ENCODE data around the gene PTPRR. TPM values are rescaled to one million over a fixed set of nuclear protein-coding genes. Genes with fewer than 3 reads are reported as not detected.

PTPRR gene
- polyA plus RNA-seq, 1 of the 3 experiments (the other 2 are of a cell fraction), result 1.4 TPM

GRCh38 chr12:70730675-70731180 lies 189.8 kb downstream of the PTPRR start (continued):
- TF ChIP-seq MAX (IDR thresholded peaks at IDR 0.05; ENCODE audit: low read depth) (no peak), GATA2 (CRISPR knock-in tag; IDR thresholded peaks at IDR 0.05) (no peak), POLR2AphosphoS5 (IDR thresholded peaks at IDR 0.05; ENCODE audit: low read depth, low read length) (no peak), PBX3 (IDR thresholded peaks at IDR 0.05) (no peak)

GRCh38 chr12:70724444-70724843 lies 196.1 kb downstream of the PTPRR start:
- Histone ChIP-seq H4K20me1 (ENCODE audit: insufficient read depth) (no peaks in the 10 kb centered on the region), H3K27me3 (ENCODE audit: insufficient read depth) (no peaks in the 10 kb centered on the region), H3K9me2 (0 out of 2 replicates have a peak, but pooled peaks cover 3% of the 10 kb centered on the region), H3K79me2 (ENCODE audit: insufficient read depth) (no peaks in the 10 kb centered on the region), H3K36me3 (replicated peaks in 1 of 2; ENCODE audit: control insufficient read depth in 1 of 2, insufficient read depth in 2 of 2, low read length in 1 of 2) (no peaks in the 10 kb centered on the region), H3K9ac (no peak overlapping the region), H3F3A (replicated peaks; ENCODE audit: insufficient read depth) (no peaks in the 10 kb centered on the region), H3K4me1 (ENCODE audit: control insufficient read depth in 1 of 2, insufficient read depth in 2 of 2, low read depth in 1 of 2, low read length in 1 of 2) (peaks cover 0 to 2% of the 10 kb centered on the region in 2 experiments; a peak in 2 of 4 replicates), H3K4me2 (no peak overlapping the region), H2AFZ (ENCODE audit: low read depth) (no peak overlapping the region), H3K4me3 (ENCODE audit: low read depth in 2 of 2, low read length in 1 of 2) (no peak overlapping the region), H3K27ac (ENCODE audit: low read depth in 2 of 2, low read length in 1 of 2) (no peak overlapping the region), H3K9me3 (no peaks in the 10 kb centered on the region)
- no peak for DNase-seq
- TF ChIP-seq EZH2phosphoT487 (IDR thresholded peaks at IDR 0.05; ENCODE audit: borderline replicate concordance, low read depth) (no peak), MXI1 (IDR thresholded peaks at IDR 0.05; ENCODE audit: low read depth, low read length) (no peak), FOSL2 (IDR thresholded peaks at IDR 0.05; ENCODE audit: borderline replicate concordance, low read depth) (no peak), JUND (IDR thresholded peaks at IDR 0.05) (no peak), SIN3A (IDR thresholded peaks at IDR 0.05; ENCODE audit: borderline replicate concordance, low read depth, low read length) (no peak), GABPA (IDR thresholded peaks at IDR 0.05; ENCODE audit: low read depth) (no peak), MEF2A (IDR thresholded peaks at IDR 0.05; ENCODE audit: borderline replicate concordance, low read depth) (no peak), RAD21 (IDR thresholded peaks at IDR 0.05; ENCODE audit: low read length) (0 out of 2 replicates have a peak, but pooled peaks have one; percentile 10), CTCF (IDR thresholded peaks at IDR 0.05) (peak; percentile 40; the same call in 1 of the 2 replicates)
- 97% methylated on average over 2 of the region's 2 CpGs for WGBS (ENCODE audit: low lambda C conversion rate)
- CTCF ChIA-PET, result interaction anchor here (1.3 kb wide), 1 partner anchor 824 kb away, joined by 6 read pairs; no protein-coding TSS in a partner anchor
- POLR2A ChIA-PET, result no interaction called here
